WI38 (cell line): ENCODE results near the gene PLCB3.

Experiments used
- H3K4me3 ChIP-seq: 2 replicates; pipeline ENCODE4 v1.5.1; 2011; ENCODE audit warnings: low read depth, mild to moderate bottlenecking, control low read depth, low read length
- TF ChIP-seq, protein P1 (sequence below): IDR thresholded peaks from 2 replicates; pipeline ENCODE4 v1.5.1; 2012; ENCODE audit warnings: low read depth, mild to moderate bottlenecking, control low read depth, low read length

The PLCB3 gene

DNA sequence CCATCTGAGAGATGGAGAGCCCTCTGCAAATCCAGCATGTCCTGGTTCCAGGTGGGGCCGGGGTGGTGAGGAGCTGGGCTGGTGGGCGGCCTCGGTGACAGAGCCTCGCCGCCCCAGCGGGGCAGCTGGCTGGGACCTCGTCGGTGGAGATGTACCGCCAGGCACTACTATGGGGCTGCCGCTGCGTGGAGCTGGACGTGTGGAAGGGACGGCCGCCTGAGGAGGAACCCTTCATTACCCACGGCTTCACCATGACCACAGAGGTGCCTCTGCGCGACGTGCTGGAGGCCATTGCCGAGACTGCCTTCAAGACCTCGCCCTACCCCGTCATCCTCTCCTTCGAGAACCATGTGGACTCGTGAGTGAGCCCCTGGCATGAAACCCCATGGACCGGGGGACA lies 7.0 kb downstream of the PLCB3 start:
- no peak overlapping the region for H3K4me3 ChIP-seq
- TF ChIP-seq, protein P1, sequence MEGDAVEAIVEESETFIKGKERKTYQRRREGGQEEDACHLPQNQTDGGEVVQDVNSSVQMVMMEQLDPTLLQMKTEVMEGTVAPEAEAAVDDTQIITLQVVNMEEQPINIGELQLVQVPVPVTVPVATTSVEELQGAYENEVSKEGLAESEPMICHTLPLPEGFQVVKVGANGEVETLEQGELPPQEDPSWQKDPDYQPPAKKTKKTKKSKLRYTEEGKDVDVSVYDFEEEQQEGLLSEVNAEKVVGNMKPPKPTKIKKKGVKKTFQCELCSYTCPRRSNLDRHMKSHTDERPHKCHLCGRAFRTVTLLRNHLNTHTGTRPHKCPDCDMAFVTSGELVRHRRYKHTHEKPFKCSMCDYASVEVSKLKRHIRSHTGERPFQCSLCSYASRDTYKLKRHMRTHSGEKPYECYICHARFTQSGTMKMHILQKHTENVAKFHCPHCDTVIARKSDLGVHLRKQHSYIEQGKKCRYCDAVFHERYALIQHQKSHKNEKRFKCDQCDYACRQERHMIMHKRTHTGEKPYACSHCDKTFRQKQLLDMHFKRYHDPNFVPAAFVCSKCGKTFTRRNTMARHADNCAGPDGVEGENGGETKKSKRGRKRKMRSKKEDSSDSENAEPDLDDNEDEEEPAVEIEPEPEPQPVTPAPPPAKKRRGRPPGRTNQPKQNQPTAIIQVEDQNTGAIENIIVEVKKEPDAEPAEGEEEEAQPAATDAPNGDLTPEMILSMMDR: no peak

DNA sequence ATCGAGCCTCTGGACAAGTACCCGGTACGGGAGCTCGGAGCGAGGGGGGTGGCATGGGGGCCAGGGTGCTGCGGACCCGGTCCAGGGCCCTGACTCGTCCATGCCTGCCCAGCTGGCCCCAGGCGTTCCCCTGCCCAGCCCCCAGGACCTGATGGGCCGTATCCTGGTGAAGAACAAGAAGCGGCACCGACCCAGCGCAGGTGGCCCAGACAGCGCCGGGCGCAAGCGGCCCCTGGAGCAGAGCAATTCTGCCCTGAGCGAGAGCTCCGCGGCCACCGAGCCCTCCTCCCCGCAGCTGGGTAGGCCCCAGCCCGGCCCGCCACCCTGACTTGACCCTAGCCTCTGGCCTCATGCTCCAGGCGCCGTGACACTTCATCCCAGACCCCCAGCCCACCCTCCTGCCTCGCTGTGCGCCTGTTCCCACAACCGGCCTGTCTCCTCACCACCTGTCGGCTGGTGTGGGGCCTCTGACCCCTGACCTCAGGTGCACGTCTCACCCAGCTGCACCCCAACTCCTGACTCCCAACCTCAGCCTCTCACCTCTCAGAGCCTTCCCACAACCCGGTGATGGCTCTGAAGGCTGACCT lies 7.7 kb downstream of the PLCB3 start:
- no peak overlapping the region for H3K4me3 ChIP-seq
- TF ChIP-seq, protein P1: no peak

GRCh38 chr11:64259533-64260067 lies 8.3 kb downstream of the PLCB3 start:
- H3K4me3 ChIP-seq: no peak overlapping the region
- TF ChIP-seq, protein P1: no peak

- no peak overlapping the region for H3K4me3 ChIP-seq
- TF ChIP-seq, protein P1: no peak
Measured at GRCh38 chr11:64260147-64260708, 8.9 kb downstream of the PLCB3 start.

DNA sequence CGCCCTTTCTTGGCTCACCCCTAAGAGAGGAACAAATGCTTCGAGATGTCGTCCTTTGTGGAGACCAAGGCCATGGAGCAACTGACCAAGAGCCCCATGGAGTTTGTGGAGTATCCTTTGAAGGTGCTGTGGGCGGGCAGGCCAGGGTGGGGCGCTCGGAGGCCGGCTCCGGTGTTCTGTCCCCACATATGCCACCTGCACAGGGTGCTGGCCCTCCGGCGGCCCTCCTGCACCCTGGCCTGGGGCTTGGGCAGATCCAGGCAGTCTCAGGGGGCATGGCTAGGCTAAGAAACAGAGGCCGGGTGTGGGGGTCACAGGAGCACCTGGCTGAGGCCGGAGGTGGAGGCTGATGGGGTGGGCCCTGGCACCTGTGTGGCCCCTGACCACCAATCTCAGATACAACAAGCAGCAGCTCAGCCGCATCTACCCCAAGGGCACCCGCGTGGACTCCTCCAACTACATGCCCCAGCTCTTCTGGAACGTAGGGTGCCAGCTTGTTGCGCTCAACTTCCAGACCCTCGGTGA lies 10.3 kb downstream of the PLCB3 start:
- H3K4me3 ChIP-seq: no peak overlapping the region
- TF ChIP-seq, protein P1: no peak

GRCh38 chr11:64262271-64263002 lies 11.1 kb downstream of the PLCB3 start:
- H3K4me3 ChIP-seq: no peak overlapping the region
- TF ChIP-seq, protein P1: no peak
